NCI-H2196 treated with DMSO at 0.1 percent for 48 hours (cell line): ENCODE data around the gene PREX1.
"Not testable (repeated sequence)": the region's sequence is repeated elsewhere in the genome, so short reads cannot be mapped to it uniquely, and the experiment has no call there.

Source experiments
- DNase-seq: peaks from one replicate; lab custom pipeline; 2025; ENCODE audit not compliant: unreplicated experiment; lab: John Stamatoyannopoulos, UW

Gene PREX1

DNA sequence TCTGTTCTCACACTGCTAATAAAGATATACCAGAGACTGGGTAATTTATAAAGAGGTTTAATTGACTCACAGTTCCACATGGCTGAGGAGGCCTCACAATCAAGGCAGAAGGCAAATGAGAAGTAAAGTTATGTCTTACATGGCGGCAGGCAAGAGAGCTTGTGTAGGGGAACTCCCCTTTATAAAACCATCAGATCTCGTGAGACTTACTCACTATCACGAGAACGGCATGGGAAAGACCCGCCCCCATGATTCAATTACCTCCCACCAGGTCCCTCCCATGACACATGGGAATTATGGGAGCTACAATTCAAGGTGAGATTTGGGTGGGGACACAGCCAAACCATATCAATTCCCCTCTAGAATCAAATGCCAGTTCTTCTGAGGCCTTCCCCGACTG lies 71.0 kb downstream of the PREX1 start:
- DNase-seq: not testable (repeated sequence)

DNA sequence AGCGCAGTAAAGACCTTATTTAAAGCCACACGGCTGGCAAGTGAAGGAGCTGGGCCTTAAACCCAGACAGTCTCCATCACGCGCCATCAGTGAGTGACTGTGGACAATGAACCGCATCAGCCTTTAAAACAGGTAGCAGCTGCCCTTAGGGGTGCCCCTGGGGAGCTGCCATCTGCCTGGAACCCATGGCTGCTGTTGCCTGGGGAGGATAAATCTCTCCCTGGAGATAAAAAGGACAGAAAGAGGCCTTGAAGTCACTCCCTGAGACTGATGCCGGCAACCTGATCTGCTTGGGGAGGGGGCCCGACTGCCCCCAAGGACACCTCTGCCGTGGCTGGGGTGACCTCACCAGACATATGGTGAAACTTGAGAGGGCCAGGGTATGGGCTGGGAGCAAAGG lies 73.5 kb downstream of the PREX1 start:
- DNase-seq: no peak

DNA sequence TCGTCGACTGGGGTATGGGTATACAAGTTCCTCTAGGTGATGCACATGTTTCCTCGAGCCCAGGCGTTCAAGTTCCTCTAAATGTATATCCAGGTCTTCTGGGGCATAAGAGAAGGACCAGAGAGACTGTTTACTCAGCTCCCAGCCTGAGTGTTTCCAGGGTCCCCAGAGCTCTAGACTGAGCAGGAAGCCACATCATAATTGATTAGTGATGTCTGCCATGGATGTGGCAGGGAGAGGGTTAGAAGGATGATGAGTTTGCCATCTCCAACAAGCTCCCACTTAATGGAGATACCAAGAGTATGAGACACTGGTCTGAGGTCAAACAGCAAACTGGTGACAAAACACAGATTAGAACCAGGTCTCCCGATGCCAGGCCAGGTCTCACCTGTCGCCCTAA lies 74.8 kb downstream of the PREX1 start:
- DNase-seq: no peak

DNA sequence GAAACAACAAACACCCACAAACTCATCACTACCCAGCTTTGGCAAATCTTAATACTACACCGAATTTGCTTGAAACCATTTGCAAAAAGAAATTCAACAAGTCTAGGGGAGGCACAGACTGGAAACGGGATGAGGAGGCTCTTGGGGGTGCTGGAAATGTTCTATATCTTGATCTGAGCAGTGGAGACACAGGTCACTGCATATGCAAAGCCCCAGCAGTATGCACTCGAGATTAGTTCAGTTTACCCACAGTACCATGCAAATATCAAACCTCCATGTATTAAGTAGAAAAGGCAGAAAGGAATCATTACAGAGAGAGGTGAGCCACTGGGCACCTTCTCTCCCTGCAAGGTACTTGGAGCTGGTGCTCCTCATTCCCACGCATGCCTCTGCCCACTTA lies 75.9 kb downstream of the PREX1 start:
- DNase-seq: no peak

DNA sequence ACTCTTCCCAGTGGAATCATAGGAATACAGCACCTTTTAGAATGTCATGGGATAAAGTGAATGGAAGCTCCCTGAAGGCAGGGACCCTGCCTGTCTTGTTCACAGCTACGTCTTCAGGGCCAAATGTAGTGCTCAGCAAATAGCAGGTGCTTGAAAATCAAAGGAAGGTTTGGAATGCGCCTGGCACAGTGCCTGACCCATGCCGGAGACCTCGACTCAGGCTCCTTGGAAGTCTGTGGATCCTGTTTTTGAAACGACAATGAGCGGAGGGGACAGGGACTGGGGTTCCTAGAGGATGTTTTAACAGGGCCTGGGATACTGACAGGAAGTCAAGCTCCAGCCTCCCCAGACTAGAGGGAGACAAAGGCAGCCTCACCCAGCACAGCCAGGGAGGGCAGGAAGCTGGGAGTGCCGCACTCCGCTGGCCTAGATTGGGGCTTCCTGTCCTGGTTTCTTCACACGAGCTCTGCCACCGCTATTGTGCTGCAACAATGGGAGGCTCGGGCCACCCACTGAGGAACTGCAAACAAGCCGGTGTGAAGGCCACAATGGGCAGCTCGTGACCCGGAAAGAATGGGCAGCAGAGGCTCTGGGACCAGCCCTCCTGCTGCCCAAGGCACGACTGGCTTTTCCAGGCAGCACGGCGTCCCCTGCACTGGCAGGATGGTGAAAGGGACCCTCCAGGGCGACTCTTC lies 76.7 kb downstream of the PREX1 start:
- DNase-seq: peak; percentile 14

DNA sequence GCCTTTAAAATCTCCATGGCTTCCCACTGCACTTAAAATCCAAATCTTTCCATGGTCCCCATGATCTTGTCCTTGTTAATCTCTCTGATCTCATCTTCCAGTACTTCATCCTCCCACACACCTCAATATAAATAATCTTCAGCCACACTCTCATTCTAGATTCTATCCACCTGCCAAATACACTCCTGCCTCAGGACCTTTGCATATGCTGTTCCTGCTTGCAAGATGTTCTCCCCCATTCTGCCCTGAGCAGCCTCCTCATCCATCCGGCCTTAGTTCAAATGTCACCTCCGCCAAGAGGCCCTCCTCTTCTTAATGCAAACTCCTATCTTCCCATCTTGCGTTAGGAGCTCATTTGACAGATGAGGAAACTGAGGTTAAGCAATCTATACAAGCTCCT lies 77.4 kb downstream of the PREX1 start:
- DNase-seq: no peak

DNA sequence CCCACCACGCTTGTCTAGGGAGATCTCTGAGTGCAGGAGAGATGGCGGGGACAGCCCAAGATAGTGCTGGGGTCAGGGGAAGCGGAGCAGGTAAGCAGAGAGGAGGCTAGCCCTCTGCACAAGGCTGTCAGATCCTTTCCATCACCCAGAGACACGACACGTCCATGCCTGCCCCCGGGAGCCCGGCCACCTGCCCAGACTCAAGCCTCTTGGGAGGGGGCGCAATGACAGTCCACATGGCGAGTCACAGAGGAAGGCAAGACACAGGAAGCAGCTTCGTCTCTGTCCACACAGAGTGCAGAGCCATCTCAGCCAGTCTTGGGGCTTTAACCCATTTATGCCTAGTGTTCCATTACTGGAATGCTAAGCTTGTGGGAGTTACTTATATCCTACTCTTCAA lies 78.4 kb downstream of the PREX1 start:
- DNase-seq: no peak

DNA sequence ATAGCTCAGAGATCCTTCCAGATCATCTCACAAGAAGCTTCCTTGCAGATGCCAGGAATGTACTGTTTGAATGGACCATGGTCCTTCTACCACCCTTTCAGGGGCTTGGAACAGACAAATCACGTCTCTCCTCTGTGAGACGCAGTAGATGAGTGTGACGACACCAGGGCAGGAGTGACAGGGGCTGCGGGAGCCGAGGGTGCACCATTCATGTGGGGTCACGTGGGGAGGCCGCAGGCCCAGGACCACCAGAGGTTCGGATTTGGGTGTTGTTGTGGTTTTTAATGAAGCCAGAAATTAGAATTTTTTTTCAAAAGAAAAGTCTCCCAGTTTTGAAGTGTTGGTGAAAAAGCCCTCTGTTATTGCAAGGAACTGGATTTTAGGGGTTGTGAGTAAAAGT lies 79.2 kb downstream of the PREX1 start:
- DNase-seq: no peak

DNA sequence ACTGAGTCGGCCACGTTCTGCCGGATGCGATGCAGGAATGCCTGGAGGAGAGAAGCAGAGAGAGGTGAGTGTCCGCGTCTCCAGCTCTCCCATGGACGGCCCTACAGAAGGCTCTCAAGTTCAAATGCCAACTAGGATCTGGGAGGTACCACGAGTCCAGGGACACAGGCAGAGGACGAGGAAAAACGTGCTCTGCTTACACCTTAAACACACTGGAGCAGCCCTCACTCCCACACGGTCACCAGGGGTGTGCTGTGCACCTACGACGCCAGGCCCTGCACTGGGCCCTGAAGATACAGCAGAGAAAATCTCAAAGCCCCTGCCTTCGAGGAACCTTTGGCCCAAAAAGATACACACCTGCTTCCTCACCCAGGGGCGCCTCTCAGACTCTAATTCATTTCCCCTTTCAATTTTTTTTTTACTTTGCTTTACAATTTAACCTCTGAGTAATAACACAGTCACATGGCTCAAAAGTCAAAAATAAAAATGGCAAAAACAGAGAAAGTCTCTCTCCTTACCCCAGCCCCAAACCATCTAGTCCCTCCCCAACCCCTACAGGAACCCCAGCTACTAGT lies 79.9 kb downstream of the PREX1 start:
- DNase-seq: no peak

DNA sequence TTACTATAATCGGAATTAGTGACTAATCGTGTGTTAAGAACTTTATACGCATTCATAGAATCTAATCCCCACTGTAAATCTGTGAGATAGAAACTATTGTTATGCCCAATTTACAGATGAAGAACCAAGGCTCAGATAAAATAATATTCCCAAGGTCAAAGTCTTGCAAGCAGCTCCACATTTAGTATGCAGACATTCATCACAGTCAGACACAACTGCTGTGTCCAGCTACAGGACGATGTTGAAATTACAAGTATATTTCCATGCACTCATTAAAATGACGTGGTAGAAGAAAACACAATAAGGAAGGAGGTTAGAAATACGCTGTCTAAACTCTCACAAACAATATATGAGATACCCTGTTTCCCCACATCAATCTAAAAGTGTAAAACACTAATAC lies 82.5 kb downstream of the PREX1 start:
- DNase-seq: no peak

DNA sequence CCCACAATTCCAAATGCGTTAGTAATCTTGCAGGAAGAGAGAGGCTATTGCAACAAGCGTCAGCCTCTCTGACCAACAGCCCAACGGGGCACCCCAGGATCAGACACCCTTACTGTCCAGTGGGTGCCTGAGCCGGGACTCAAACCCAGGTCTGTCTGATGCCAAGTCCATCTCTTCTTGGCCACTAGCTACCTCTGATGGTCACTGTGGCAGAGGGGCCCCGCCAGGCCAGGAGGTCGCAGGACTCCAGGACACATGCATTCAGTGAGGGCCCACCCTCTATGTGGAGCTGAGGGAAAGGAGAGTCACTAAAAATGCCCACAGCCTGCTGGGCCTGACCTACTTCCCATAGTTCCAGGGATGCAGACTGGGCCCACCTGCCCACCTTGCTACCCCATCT lies 83.3 kb downstream of the PREX1 start:
- DNase-seq: no peak

DNA sequence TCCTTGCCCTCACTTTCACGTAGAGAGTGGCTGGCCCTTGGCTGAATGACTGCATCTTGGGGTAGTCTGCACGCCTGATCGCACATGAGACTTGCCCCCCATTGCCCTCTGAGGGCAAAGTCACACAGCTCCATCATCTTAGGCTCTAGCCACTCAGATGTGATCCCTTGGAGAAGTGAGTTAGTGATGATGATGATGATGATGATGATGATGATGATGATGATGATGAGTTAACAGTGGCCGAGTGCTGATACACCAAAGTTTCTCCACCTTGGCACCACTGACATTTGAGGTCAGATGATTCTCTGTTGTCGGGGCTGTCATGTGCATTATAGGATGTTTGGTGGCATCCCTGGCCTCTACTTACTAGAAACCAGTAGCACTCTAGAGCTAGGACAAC lies 84.0 kb downstream of the PREX1 start:
- no peak for DNase-seq

DNA sequence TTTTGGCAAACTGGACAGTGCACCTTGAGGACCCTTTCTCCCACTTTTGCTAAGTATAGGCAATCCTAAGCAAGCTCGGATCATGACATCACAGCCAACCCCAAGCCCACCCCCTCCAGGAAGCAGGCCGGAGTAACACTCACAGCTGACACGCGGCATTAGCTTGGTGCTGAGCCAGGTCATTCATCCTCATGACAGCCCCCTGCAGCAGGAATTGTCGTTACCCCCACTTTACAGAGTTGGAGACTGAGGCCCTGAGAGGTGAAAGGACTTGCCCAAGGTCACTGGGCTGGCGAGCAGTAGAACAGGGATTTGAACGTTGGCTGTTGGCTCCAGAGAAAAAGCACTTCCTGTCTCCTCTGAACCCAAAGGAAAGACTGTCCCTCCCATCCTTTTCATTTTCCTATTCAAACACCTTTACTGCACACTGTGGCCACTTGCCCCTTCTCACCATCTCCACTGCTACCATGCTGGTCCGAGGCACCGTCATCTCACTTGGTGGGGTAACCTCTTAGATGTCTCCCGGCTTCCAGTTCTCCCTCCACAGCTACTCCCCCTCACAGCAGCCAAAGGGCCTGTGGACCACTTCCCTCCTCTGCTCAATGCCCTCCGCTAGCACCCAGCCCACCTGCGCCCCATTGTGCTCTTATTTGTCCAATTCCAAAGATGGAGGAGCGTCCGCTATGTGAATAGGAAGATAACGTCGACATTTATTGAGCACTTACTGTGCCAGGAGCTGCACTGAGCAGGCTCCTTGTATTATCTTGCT lies 84.7 kb downstream of the PREX1 start:
- no peak for DNase-seq

DNA sequence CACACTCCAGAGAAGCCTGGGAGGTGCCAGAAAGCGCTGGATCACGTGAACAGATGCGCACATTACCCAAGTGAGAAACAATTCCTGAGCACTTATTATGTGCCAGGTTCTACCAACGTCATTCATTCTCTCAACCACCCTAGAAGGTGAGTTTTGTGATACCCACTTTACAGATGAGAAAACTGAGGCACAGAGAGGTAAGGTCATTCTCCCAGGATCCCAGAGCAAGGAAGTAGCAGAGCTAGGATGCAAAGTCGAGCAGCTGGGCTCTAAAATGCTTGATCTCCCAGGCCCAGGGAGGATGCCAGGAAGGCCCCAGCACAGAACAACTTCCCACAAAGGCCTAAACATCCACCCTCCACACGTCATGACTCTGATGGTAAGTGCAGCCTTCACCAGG lies 85.6 kb downstream of the PREX1 start:
- no peak for DNase-seq

DNA sequence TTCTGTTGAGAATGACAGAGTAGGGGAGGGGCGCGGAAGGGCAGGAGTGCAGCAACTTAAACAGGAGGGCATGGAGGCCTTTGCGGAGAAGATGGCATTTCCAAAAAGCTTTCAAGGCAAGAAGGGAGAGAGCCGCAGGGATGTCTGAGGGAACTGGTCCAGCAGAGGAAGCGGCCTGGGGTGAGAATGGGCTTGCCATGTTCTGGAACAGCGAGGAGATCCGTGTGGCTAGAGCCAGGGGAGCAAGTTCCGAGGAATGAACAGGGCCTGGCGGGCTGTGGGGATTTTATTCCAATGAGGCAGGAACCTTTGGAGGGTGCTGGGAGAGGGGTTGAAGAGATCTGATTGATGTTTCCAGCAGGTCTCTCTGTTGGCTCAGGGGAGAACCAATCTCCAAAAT lies 86.1 kb downstream of the PREX1 start:
- no peak for DNase-seq

DNA sequence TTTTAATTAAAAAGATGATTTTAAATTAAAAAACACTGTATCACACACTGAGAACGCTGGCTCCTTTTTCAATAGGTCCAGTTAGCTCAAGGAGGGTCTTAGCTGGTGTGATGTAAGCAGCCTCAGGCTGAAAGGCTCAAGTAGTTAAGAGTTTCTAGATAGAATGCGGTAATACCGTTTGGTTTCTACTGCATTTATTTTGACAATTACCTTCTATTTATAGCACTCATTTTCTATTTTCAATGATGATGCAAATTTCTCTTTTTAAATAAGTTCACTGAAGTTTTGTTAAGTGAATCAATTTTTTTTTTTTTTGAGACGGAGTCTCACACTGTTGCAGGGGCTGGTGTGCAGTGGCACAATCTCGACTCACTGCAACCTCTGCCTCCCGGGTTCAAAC lies 87.1 kb downstream of the PREX1 start:
- no peak for DNase-seq

DNA sequence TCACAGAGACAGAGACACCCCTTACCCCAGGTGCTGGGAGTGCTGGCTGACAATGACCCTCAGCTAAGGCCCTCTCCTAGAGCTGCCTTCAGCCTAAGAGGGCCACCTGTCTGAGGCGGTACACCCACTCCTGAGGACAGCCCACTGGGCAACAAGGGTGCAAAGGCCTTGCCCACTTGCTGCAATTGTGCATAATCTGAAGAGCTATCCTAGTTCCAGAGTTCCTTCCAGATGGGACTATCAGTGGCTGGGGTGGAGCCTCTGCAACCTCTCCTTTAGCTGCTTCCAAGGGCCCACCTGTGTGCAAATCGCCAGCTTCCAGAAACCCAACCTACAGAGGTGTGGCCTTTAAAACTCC lies 87.5 kb downstream of the PREX1 start:
- DNase-seq: no peak

DNA sequence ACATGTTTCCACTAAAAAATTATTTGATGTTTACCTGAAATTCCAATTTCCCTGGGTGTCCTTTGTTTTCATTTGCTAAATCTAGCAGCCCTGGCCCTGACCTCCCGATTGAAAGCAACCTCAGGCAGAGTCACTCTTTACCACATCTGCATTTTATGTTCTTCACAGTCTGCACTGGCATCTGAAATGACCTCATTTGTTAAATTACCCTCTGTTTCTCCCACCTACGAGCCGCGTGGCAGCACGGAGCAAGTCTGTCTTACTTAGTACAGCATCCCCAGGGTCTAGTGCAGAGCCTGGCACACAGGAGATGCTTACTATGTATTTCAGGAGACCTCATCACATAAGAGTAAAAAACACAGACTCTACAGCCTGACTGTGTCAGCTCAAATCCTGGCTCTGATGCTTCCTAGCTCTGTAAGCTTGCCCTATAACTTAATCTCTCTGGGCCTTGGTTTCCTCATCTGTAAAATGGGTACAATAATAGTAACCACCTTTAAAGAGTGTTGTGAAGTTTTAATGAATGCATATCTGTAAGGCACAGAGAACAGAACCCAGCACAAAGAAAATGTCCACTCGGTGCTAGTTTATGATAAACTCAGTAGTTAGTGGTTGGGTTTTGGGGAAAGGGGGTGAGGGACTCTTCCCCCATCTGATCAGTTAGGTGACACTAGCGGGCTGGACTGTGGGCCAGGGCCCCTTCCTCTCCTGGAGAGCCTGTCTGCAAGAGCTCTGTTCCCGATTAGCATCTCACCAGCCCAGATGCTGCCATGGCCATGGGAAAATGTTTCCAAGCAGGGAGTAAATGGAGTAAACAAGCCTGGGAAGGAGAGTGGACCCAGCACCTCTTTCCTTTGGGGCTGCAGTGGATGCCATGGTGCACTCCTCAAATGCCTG lies 88.2 kb downstream of the PREX1 start:
- no peak for DNase-seq

DNA sequence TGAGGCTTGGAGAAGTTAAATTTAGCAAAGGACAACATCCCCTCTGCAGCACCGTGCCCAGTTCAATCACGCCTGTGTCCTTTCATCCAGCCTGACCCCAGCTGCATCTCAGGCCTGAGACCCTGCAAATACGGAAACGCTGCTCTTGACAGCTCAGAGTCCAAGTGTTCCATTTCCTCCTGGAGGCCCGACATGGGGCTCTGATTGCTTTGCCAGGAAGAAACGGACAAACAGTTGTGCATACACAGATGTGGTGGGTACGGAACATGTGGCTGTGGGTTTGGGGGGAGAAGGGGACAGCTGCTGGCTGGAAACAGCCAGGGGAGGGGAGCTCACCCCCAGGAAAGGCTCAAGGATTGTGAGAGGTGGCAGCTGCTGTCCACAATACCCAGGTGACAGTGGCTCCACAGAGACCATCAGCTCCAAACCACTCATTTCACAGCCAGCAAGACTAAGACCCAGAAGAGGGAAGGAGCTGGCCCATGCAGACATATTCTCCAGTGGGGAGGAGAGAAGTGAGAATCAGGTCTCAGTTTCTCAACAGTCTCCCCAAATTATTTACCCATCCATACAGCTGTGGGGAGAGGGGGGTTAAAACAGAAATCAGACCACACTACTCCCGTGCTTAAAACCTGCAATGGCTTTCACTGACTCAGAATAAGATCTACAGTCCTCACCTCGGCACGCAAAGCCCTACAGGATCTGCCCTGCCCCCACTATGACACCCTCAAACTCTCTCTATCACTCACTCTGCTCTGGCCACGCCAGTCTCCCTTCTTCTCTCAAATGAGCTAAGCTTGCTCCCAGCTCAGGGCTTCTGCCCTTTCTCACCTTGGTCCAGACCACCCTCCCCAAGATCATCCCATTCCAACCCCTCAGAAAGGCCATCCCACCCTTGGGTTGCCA lies 89.1 kb downstream of the PREX1 start:
- DNase-seq: no peak

DNA sequence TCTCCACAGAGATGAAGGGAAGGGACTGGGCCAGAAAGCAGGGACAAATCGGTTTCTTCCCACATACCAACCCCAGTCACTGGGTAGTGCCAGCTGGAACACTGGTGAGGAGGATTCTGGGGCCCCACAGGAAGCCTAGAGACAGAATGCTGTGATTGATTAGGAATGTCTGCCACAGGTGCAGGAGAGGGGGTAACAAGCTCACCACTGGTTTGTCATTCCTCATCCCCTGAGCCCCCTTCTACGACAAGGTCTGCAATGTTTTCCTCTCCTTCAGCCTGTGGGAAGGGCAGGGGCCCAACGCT lies 89.8 kb downstream of the PREX1 start:
- no peak for DNase-seq
